Upper lobe of left lung (tissue), 6 donors: ENCODE results near the gene PLPPR3. TPM values are rescaled to one million over a fixed set of nuclear protein-coding genes. Genes with fewer than 3 reads are reported as not detected.

Source experiments
- ATAC-seq, 2 donors: fragments of 200-7000 bp; cut with Tn5 transposase; one replicate each; pipeline ENCODE4 v1.9.1; 2022; ENCODE audit warnings: mild to moderate bottlenecking in 2 of 2, moderate library complexity in 2 of 2; ENCODE audit not compliant: low FRiP score in 2 of 2
- DNase-seq, 2 donors: peaks; one replicate each; pipeline ENCODE4 v3.0.0-alpha.2; 2019 to 2020
- H3K27ac ChIP-seq, 4 donors: fragments of 200-600 bp; sonication (generic); one replicate each; pipeline ENCODE4 v1.5.1; 2016 to 2019
- H3K27me3 ChIP-seq, 4 donors: fragments of 200-600 bp; sonication (generic); one replicate each; pipeline ENCODE4 v1.5.1; 2017 to 2019
- H3K36me3 ChIP-seq, 4 donors: fragments of 200-600 bp; sonication (generic); one replicate each; pipeline ENCODE4 v1.5.1; 2016 to 2019
- H3K4me1 ChIP-seq, 4 donors: fragments of 200-600 bp; sonication (generic); one replicate each; pipeline ENCODE4 v1.5.1; 2018 to 2019
- H3K4me3 ChIP-seq, 4 donors: fragments of 200-600 bp; sonication (generic); one replicate each; pipeline ENCODE4 v1.5.1; 2017 to 2019; ENCODE audit warnings: mild to moderate bottlenecking in 2 of 4, moderate library complexity in 1 of 4
- H3K9me3 ChIP-seq, 4 donors: fragments of 200-600 bp; sonication (generic); one replicate each; pipeline ENCODE4 v1.5.1; 2018 to 2019
- CTCF ChIP-seq, 6 experiments: fragments of 450-650 bp in 4 of 6; fragments of 200-600 bp in 2 of 6; sonication (generic) in 2 of 6; IDR thresholded peaks; one replicate each; pipeline ENCODE4 v1.5.1; 2016 to 2019; ENCODE audit warnings: antibody characterized with exemption in 6 of 6
- EP300 ChIP-seq, 4 donors: sonication (generic); formaldehyde crosslinking; IDR thresholded peaks; one replicate each; pipeline ENCODE4 v1.5.1; 2017; ENCODE audit warnings: antibody characterized with exemption in 4 of 4, control low read depth in 2 of 4
- POLR2A ChIP-seq, 4 donors: fragments of 450-650 bp; IDR thresholded peaks; one replicate each; pipeline ENCODE4 v1.5.1; 2016 to 2017; ENCODE audit warnings: antibody characterized with exemption in 4 of 4, mild to moderate bottlenecking in 2 of 4
- POLR2AphosphoS5 ChIP-seq, 2 donors: sonication (generic); formaldehyde crosslinking; IDR thresholded peaks; one replicate each; pipeline ENCODE4 v1.5.1; 2017; ENCODE audit warnings: antibody characterized with exemption in 2 of 2
- WGBS, 2 donors: methylation state at CpG; one replicate each; pipeline ENCODE4 v1.1.5; 2017 to 2018; 5-methylcytosine and 5-hydroxymethylcytosine counted together
- total RNA-seq, 6 donors: library from RNA; depleted of rRNA in 4 of 6; stranded (reverse); fragments of >200 nt in 4 of 6; gene quantifications; one replicate each; pipeline versions ENCODE4 v1.1.0 to v1.2.1, GENCODE V29; 2016 to 2021
- donor health status: DM: no; HTN: no; CAD: no; lungs with moderate emphysema.
- donor health status: DM: no; HTN: yes; CAD: no; lungs with severe emphysema.

The PLPPR3 gene
- total RNA-seq, 6 donors from 2014 or later = 0.63 to 14.2 (median 5.6) TPM

GRCh38 chr19:834216-834615 lies 12.5 kb upstream of the PLPPR3 start:
- ATAC-seq (peak in 1 of 2 donors; percentile 37), DNase-seq (no peak)
- Histone ChIP-seq H3K9me3 (no peaks in the 10 kb centered on the region), H3K4me1 (peaks cover 0 to 4% (median 1%) of the 10 kb centered on the region in 4 donors), H3K36me3 (no peaks in the 10 kb centered on the region), H3K27me3 (peaks cover 0 to 4% (median 0%) of the 10 kb centered on the region in 4 donors), H3K27ac (no peak overlapping the region), H3K4me3 (no peak overlapping the region)
- WGBS, 2 donors = 62 to 65% methylated on average over 24 of the region's 24 CpGs
- TF ChIP-seq EP300 (IDR thresholded peaks at IDR 0.05) = no peak
- peak in 1 of 2 donors; percentile 9 for TF ChIP-seq POLR2AphosphoS5 (IDR thresholded peaks at IDR 0.05)

- DNase-seq = no peak
- 53 to 58% methylated on average over 17 to 32 of the region's 38 CpGs for WGBS, 2 donors
- H3K27ac ChIP-seq = no peak overlapping the region
- H3K4me3 ChIP-seq = no peak overlapping the region
- H3K27me3 ChIP-seq = peaks cover 0 to 4% (median 0%) of the 10 kb centered on the region in 4 donors
- TF ChIP-seq CTCF (IDR thresholded peaks at IDR 0.05) (no peak), POLR2A (IDR thresholded peaks at IDR 0.05) (no peak)
- peaks cover 6 to 15% (median 11%) of the 10 kb centered on the region in 4 donors for H3K4me1 ChIP-seq
- no peaks in the 10 kb centered on the region for H3K36me3 ChIP-seq
- no peak for ATAC-seq
- H3K9me3 ChIP-seq = no peaks in the 10 kb centered on the region
These were observed 9.9 kb upstream of the PLPPR3 start for GRCh38 chr19:831407-832369.

GRCh38 chr19:829129-829758 lies 7.5 kb upstream of the PLPPR3 start:
- ATAC-seq = no peak
- Histone ChIP-seq H3K4me1 (peaks cover 6 to 18% (median 11%) of the 10 kb centered on the region in 4 donors), H3K27ac (no peak overlapping the region), H3K4me3 (no peak overlapping the region), H3K27me3 (no peaks in the 10 kb centered on the region), H3K9me3 (no peaks in the 10 kb centered on the region), H3K36me3 (no peaks in the 10 kb centered on the region)
- no peak for DNase-seq
- WGBS, 2 donors = 66 to 67% methylated on average over 18 of the region's 18 CpGs
- TF ChIP-seq POLR2A (IDR thresholded peaks at IDR 0.05) (no peak), POLR2AphosphoS5 (IDR thresholded peaks at IDR 0.05) (no peak)

- WGBS, 2 donors = 47 to 49% methylated on average over 7 to 20 of the region's 33 CpGs
- ATAC-seq (peak; percentile 54 to 64), DNase-seq (peak; percentile 61 to 81)
- no peaks in the 10 kb centered on the region for H3K36me3 ChIP-seq
- H3K9me3 ChIP-seq = no peaks in the 10 kb centered on the region
- H3K4me3 ChIP-seq = no peak within 1 kb of the TSS
- peaks cover 11 to 27% (median 19%) of the 10 kb centered on the region in 4 donors for H3K4me1 ChIP-seq
- TF ChIP-seq POLR2A (IDR thresholded peaks at IDR 0.05) (no peak), CTCF (IDR thresholded peaks at IDR 0.05) (no peak), EP300 (IDR thresholded peaks at IDR 0.05) (no peak), POLR2AphosphoS5 (IDR thresholded peaks at IDR 0.05) (no peak)
- peaks cover 0 to 4% (median 0%) of the 10 kb centered on the region in 4 donors for H3K27me3 ChIP-seq
- H3K27ac ChIP-seq = peak within 1 kb of the TSS in 1 of 4 donors; percentile 26
These were observed 6.1 kb upstream of the PLPPR3 start, which contains the start of gene AZU1 for GRCh38 chr19:827710-828321. Gene AZU1, plus strand, starts transcription at chr19:827837. Its CDS starts 10 bp downstream, at chr19:827847.

GRCh38 chr19:827314-827709 lies 5.6 kb upstream of the PLPPR3 start:
- no peaks in the 10 kb centered on the region for H3K36me3 ChIP-seq
- H3K27me3 ChIP-seq = peaks cover 0 to 9% (median 3%) of the 10 kb centered on the region in 4 donors
- H3K9me3 ChIP-seq = no peaks in the 10 kb centered on the region
- peaks cover 16 to 30% (median 22%) of the 10 kb centered on the region in 4 donors for H3K4me1 ChIP-seq
- no peak for DNase-seq
- 81 to 88% methylated on average over 11 of the region's 11 CpGs for WGBS, 2 donors
- TF ChIP-seq POLR2AphosphoS5 (IDR thresholded peaks at IDR 0.05) (no peak), CTCF (IDR thresholded peaks at IDR 0.05) (no peak), EP300 (IDR thresholded peaks at IDR 0.05) (no peak), POLR2A (IDR thresholded peaks at IDR 0.05) (no peak)
- H3K4me3 ChIP-seq = no peak overlapping the region
- ATAC-seq = no peak
- no peak overlapping the region for H3K27ac ChIP-seq
